Tibial nerve (tissue), 3 donors: ENCODE measurements around the gene CCT6B.

Experiments
- CTCF ChIP-seq, 5 experiments: fragments of 200-600 bp in 3 of 5; fragments of 450-650 bp in 2 of 5; sonication (generic) in 3 of 5; IDR thresholded peaks; one replicate each; pipeline ENCODE4 v1.5.1; 2016 to 2019; ENCODE audit warnings: antibody characterized with exemption in 5 of 5, mild to moderate bottlenecking in 3 of 5, moderate library complexity in 2 of 5
- POLR2A ChIP-seq, 2 donors: fragments of 450-650 bp; IDR thresholded peaks; one replicate each; pipeline ENCODE4 v1.6.1; 2017; ENCODE audit warnings: antibody characterized with exemption in 2 of 2, mild to moderate bottlenecking in 2 of 2, moderate library complexity in 2 of 2

DNA sequence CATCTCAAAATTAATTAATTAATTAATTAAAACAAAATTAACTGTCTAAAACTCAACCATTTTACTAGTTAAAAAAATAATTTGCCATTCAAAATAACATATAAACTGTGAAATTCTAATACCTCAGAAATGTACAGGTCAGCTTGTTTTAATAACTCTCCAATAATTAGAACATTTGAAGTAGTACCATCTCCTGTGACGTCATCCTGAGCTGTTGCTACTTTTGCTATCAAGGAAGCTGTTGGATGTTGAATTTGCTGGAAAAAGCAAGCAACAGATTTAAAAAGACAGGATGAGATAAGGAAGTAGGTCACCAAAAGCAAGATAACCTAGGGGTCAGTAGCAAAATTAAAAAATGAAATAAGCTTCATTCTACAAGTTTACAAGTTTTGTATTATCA lies 2.8 kb downstream of the CCT6B start:
- TF ChIP-seq POLR2A (IDR thresholded peaks at IDR 0.05): no peak
- no peak for TF ChIP-seq CTCF (IDR thresholded peaks at IDR 0.05)
